Fibroblast of villous mesenchyme (primary cell): ENCODE measurements around the gene ERICH4. TPM values are rescaled to one million over a fixed set of nuclear protein-coding genes. Genes with fewer than 3 reads are reported as not detected.
"Not testable (repeated sequence)": the region's sequence is repeated elsewhere in the genome, so short reads cannot be mapped to it uniquely, and the experiment has no call there.

Experiments used
- DNase-seq: peaks from one replicate; pipeline ENCODE4 v3.0.0-alpha.2; 2010; ENCODE audit warnings: low read depth
- H3K4me3 ChIP-seq: 2 replicates; pipeline ENCODE4 v1.5.1; 2011; ENCODE audit warnings: low read depth, mild to moderate bottlenecking, low read length
- total RNA-seq: library from RNA; depleted of rRNA; stranded (reverse); fragments of >200 nt; gene quantifications from 2 replicates; pipeline ENCODE4 v1.2.3, GENCODE V29; 2012
- TF ChIP-seq, protein P1 (sequence below): IDR thresholded peaks from 2 replicates; pipeline ENCODE4 v1.5.1; 2012; ENCODE audit warnings: low read depth, mild to moderate bottlenecking, low read length; ENCODE audit not compliant: insufficient read depth

ERICH4 gene
- total RNA-seq, 1 donor, result not detected

DNA sequence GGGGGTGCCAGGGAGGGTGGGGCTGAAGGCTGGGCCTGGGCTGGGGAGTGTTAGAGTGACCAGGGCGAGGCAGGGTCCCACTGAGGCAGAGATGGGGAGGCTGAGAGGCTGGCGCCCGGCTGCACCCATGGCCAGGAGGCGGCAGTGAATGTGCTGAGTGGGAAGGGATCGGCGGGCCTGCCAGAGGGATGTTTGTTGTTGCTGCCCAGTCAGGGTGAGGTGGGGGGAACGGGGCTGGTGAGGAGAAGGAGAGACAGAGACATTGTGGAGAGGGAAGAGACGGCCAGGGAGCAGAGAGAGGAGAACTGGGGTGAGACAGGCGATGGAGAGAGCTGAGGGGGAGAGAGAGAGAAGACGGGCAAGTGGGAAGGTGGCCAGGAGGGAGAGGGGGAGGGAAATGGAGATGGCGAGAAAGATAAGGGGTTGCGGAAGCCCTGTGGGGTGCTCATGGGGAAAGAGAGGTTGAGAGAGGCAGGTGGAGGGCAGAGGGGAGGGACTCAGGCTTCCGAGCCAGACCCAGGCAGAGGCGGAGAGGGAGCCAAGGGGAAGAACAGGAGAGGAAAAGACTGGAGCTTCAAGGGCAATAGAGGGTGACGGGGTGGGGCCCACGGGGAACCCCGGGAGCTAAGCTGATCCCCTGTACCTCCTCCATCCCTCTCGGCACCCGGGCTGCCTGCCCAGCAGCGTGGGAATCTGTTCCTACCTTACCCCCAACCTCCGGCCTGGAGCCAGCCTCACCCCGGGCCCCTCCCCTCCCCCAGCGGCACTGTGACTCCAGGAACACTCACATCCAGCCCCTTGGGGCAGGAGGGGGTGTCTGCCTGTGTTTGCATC lies 15.1 kb upstream of the ERICH4 start:
- DNase-seq, result peak; percentile 22
- H3K4me3 ChIP-seq, result peak overlapping the region; percentile 61
- TF ChIP-seq, protein P1, sequence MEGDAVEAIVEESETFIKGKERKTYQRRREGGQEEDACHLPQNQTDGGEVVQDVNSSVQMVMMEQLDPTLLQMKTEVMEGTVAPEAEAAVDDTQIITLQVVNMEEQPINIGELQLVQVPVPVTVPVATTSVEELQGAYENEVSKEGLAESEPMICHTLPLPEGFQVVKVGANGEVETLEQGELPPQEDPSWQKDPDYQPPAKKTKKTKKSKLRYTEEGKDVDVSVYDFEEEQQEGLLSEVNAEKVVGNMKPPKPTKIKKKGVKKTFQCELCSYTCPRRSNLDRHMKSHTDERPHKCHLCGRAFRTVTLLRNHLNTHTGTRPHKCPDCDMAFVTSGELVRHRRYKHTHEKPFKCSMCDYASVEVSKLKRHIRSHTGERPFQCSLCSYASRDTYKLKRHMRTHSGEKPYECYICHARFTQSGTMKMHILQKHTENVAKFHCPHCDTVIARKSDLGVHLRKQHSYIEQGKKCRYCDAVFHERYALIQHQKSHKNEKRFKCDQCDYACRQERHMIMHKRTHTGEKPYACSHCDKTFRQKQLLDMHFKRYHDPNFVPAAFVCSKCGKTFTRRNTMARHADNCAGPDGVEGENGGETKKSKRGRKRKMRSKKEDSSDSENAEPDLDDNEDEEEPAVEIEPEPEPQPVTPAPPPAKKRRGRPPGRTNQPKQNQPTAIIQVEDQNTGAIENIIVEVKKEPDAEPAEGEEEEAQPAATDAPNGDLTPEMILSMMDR, result no peak

DNA sequence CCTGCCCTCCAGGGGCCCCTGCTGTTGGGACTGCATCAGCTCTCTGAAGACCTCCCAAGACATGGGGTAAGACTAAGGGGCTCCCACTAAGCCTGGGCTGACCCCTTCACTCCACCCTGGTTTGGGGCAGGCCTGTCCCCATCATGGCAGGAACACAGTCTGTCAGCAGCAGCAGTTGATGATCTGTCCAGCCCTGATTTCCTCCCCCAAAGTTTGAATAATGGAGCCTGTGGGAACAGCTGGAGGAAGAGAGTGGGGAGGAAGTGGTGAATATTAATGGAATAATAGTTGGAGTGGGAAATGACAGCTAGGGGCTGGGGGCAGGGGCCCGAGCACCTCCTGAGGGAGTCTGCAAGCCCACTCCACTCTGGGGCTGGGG lies 14.5 kb upstream of the ERICH4 start:
- no peak for DNase-seq
- TF ChIP-seq, protein P1, result no peak
- peak overlapping the region; percentile 61 for H3K4me3 ChIP-seq

DNA sequence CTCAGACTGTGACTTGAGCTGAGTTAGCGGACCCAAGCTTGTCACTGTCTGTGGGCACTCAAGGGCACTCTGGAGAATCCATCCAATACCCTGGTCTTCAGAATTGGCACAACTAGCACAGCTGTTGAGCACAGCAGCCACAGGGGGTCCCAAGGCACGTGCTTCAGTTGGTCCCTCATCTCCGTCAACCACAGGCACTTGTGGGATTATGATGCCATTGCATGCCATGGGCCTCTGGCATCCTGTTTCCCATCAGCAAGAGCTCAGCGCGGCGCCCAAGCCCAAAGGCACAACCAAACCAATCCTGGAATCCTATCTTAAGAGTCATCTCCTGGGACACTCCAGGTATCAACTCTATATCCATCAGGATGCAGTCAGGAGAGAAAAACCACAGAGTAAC lies 12.0 kb upstream of the ERICH4 start:
- no peak overlapping the region for H3K4me3 ChIP-seq
- DNase-seq, result no peak
- TF ChIP-seq, protein P1, result no peak

DNA sequence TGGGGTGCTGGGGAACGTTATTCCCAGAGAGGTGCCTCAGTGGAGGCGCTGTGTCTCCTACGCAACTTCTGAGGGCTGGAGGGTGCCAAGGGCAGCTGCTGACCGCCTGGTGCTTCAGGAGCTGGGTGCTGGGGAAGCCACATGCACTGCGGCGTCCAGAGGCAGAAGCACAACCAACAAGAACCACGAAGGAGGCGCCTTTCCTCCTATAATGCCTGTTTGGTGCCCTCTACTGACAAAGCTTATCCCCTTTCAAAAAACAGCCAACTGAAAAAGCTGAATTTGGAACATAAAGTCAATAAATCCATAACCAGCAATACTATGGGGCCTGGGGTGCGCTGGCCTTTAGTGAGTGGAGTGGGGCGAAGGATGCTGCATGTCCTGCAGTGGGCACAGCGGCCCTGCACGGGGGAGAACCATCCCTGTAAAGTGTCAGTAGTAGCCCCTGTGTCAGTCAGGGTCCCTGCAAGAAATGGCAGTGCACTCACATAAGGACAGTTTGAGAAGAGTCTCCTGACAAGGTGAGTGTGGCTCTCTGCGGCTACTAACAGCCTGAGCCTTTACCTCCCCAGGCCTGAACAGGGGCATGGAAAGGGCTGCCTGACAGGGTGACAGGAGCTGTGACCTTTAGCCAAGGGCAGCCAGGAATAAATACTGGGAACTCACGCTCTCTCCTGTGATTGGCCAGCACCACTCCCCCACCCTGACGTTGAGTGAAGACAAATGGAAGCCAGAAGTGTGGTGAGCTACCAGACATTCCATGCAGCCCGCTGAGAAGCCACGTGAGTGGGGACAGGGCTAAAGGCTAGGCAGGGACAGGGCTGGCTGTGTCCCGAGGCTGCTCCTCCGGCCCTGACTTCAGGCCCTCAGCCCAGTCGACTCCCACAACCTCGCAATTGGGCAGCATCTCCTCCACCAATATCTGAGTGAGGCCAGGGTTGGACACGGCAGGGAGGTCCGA lies 11.2 kb upstream of the ERICH4 start:
- TF ChIP-seq, protein P1, result peak; percentile 42
- H3K4me3 ChIP-seq, result no peak overlapping the region
- DNase-seq, result peak; percentile 48

DNA sequence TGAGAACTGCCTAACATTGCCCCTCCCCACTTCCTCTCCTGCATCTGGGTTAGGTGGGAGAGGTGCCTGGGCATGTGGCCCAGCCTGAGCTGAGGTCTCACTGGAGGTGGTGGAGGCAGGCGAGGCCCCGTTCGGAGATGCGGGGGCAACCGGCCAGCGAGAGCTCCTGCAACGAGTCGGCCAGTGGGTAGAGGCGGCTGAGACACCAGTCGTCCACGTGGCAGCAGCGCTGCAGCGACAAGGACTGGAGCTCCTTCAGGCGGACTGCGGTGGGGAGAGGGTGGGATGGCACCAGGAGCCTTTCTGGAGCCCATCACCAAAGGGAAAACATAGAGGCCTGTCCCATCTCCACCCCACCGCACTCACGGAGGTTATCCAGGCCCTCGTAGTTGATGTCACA lies 9.8 kb upstream of the ERICH4 start:
- TF ChIP-seq, protein P1, result no peak
- no peak overlapping the region for H3K4me3 ChIP-seq
- DNase-seq, result no peak

DNA sequence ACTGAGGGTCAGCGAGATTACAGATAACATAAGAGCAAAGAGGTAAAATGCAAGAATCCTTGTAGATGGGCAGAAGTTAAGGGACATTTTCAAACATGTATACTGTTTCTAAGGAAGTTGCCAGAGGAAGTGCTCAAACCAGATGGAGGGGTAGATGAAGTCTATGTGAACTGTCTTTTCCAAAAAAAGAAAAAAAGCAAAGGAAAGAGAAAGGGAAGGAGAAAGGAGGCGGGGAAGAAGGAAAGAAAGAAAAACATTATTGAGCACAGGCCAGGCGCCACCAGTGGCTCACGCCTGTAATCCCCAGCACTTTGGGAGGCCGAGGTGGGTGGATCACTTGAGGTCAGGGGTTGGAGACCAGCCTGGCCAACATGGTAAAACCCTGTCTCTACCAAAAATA lies 8.5 kb upstream of the ERICH4 start:
- DNase-seq, result no peak
- H3K4me3 ChIP-seq, result no peak overlapping the region
- TF ChIP-seq, protein P1, result no peak

DNA sequence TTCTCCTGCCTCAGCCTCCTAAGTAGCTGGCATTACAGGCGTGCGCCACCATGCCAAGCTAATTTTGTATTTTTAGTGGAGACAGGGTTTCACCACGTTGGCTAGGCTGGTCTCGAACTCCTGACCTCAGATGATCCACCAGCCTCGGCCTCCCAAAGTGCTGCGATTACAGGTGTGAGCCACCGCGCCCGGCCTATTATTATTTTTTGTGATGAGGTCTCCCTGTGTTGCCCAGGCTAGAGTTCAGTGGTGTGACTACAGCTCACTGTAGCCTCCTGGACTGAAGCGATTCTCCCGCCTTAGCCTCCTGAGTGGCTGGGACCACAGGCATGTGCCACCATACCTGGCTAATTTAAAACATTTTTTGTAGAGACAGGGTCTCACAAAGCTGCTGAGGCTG lies 7.6 kb upstream of the ERICH4 start:
- DNase-seq, H3K4me3 ChIP-seq: not testable (repeated sequence)
